Stimulated activated CD8-positive, alpha-beta memory T cell treated with anti-CD3 and anti-CD28 coated beads, Interleukin-15, amount 100 ng/mL, for 4 hours (primary cell): ENCODE measurements around the gene ADGRE1.
A peak's percentile ranks its signal among the peaks of the same experiment; 100 is the strongest.
"Not testable (repeated sequence)": the region's sequence is repeated elsewhere in the genome, so short reads cannot be mapped to it uniquely, and the experiment has no call there.

Experiments
- DNase-seq, 2 donors: peaks; one replicate each; pipeline ENCODE4 v3.0.0-alpha.2; 2020; ENCODE audit warnings: low read depth in 2 of 2

The ADGRE1 gene, protein sequence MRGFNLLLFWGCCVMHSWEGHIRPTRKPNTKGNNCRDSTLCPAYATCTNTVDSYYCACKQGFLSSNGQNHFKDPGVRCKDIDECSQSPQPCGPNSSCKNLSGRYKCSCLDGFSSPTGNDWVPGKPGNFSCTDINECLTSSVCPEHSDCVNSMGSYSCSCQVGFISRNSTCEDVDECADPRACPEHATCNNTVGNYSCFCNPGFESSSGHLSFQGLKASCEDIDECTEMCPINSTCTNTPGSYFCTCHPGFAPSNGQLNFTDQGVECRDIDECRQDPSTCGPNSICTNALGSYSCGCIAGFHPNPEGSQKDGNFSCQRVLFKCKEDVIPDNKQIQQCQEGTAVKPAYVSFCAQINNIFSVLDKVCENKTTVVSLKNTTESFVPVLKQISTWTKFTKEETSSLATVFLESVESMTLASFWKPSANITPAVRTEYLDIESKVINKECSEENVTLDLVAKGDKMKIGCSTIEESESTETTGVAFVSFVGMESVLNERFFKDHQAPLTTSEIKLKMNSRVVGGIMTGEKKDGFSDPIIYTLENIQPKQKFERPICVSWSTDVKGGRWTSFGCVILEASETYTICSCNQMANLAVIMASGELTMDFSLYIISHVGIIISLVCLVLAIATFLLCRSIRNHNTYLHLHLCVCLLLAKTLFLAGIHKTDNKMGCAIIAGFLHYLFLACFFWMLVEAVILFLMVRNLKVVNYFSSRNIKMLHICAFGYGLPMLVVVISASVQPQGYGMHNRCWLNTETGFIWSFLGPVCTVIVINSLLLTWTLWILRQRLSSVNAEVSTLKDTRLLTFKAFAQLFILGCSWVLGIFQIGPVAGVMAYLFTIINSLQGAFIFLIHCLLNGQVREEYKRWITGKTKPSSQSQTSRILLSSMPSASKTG

DNA sequence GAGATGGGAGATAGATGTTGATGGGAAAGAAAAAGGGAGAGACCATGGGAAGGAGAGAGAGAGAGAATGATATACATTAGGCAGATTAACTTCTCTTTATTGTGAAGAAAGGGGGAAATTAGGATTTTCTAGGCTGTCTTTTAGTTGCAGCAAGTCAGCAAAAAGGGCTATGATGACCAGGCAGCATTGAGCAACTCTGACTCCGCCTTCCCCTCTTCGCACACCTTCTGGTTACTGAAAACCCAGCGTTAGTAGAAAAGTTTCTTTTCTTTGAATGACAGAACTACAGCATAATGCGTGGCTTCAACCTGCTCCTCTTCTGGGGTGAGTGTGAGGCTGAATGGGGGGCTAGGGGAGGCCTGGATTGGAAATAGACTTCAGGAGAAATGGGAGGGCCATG is at the start of gene ADGRE1:
Gene ADGRE1, plus strand, starts transcription at position 264 of the 400 bp plus-strand sequence. Its CDS starts 30 bp downstream, at position 294.
- DNase-seq = no peak

DNA sequence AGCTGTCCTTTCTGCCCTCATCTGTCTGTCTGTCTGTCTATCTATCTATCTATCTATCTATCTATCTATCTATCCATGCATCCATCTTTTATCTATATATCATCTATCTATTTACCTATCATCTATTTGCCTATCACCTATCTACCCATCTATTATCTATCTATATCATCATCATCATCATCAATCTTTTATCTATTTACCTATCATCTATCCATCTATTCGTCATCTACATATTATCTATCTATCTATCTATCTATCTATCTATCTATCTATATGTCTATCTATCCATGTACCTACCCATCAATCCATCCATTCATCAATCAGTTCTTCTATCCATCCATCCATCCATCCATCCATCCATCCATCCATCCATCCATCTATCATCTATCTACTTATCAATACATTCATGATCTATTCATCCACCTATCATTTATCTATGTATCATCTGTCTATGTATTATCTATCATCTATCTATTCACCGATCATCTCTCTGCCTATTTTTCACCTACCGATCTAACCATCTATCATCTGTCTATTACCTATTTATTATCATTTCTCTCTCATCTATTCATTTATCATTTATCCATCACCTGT is 49.2 kb upstream of the ADGRE1 start:
- no peak for DNase-seq

DNA sequence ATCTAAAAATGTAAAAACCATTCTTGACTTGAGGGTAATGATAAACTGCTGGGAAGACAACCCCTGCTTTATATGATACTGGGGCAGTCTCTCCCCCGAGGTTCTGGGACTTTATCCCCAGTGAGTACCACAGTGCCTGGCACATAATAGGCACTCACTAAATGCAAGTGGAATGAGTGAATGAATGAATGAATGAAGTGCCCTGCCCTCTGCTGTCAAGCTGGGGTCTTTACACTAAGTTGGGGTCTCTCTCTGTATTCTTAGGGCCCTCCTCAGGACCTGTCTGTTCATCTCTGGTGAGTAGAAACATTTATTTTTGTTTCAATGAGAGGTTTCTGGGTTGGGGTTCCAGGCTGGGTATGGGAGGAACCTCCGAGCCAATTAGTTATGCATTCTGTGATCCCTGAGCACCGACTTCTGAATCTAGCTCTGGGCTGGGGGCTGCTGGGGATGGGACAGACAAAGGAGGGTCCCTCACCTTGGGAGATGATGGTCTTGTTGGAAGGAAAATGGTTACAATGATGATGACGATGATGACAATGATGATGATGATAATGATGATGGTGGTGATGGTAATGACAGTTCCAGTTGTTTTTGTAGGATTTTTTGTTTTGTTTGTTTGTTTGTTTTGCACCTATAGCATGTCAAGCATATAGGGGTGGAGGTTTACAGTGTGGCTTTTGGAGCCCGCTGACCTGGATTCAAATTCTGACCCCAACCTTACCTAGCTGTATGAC is 44.3 kb upstream of the ADGRE1 start:
- DNase-seq = no peak

DNA sequence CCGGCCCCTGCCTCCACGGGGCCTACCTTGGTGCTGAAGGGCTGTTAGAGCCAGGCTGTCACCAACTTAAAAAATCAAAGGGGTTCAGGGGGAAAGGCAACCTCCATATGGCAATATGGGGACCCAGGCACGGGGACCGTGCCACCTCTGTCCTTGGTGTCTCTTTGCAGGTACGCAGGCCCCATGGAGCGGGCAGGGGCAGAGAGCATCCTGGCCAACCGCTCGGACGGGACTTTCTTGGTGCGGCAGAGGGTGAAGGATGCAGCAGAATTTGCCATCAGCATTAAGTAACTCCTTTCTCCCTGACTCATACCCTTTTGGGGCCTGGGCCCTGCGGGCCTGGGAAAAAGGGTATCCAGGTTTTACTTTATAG is 39.6 kb upstream of the ADGRE1 start:
- no peak for DNase-seq

DNA sequence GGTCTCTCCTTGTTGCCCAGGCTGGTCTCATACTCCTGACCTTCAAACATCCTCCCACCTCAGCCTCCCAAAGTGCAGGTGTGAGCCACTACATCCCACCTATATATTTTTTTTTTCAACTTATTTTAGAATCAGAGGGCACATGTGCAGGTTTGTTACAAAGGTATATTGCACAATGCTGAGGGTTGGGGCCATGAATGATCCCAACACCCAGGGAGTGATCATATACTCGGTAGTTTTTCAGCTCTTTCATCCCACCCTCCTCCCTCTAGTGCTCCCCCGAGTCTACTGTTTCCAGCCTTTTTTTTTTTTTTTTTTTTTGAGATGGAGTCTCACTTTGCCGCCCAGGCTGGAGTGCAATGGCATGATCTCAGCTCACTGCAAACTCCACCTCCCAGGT is 38.4 kb upstream of the ADGRE1 start:
- DNase-seq = no peak

DNA sequence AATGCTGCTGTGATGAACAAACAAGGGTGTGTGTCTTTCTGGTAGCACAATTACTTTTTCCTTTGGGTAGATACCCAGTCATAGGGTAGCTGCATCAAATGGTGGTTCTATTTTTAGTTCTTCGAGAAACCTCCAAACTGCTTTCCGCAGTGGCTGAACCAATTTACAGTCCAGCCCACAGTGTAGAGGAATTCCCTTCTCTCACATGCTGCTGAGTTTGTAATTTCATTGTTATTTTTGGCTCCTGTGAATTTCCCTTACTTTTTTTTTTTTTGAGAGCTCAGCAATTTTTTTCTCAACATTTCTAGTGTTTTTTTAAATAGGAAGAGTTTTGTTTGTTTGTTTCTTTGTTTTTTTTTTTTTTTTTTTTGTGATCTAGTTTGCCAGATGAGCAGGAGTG is 37.5 kb upstream of the ADGRE1 start:
- DNase-seq = no peak

DNA sequence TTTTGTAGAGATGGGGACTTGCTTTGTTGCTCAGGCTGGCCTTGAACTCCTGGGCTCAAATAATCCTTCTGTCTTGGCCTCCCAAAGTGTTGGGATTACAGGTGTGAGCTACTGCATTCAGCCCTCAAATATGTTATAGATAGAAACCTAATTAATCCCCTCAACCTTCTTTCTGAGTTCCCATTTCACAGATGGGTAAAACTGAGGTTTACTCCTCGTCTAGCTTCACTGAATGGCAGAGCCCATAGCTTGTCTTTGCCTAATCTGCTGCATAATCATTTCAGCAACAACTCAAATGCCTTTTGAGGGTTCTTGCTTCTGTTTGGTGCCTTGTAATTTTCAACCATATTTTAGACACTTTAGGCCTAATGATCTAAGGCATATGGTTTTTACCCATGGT is 36.0 kb upstream of the ADGRE1 start:
- DNase-seq = no peak

DNA sequence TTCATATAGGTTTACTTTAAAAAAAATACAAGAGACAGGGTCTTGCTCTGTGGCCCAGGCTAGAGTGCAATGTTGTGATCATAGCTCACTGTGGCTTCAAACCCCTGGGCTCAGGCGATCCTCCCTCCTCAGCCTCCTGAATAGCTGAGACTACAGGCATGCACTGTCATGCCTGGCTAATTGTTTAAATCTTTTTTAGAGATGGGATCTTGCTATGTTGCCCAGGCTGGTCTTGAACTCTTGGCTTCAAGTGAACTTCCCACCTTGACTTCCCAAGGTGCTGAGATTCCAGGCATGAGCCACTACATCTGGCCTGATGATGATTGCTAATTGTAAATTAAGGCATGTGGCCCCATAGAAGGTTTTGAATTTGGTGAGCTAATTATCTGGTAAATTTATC is 35.4 kb upstream of the ADGRE1 start:
- DNase-seq = no peak

DNA sequence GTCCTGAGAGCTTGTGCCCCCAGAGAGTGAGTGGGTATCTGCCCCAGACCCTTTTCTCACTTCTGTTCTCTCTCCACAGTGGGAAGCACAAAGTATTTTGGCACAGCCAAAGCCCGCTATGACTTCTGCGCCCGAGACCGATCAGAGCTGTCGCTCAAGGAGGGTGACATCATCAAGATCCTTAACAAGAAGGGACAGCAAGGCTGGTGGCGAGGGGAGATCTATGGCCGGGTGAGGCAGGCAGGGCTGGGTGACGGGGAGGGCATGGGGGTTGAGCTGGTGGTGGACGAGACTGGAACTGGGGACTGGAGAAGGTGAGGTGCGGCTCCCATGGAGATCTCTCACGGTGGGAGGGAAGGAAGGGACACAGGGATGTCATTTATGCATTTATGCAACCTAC is 33.5 kb upstream of the ADGRE1 start:
- no peak for DNase-seq

DNA sequence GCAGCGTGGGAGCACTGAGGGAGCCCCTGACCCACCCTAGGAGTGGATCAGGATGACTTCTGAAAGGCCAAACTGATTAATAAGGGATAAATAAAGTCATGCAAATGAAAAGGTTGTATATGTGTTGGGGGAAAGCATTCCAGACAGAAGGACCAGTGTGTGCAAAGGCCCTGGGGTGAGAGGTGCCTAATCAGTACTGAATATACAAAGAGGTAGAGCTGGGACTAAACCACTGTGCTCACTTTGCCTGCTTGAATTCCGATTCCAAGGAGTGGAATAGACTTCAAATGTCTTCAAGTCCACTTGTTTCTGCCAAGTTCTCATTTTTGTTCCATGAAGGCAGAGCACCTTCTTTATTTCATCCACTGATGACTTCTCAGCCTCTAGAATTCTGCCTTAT is 32.6 kb upstream of the ADGRE1 start:
- DNase-seq = no peak

DNA sequence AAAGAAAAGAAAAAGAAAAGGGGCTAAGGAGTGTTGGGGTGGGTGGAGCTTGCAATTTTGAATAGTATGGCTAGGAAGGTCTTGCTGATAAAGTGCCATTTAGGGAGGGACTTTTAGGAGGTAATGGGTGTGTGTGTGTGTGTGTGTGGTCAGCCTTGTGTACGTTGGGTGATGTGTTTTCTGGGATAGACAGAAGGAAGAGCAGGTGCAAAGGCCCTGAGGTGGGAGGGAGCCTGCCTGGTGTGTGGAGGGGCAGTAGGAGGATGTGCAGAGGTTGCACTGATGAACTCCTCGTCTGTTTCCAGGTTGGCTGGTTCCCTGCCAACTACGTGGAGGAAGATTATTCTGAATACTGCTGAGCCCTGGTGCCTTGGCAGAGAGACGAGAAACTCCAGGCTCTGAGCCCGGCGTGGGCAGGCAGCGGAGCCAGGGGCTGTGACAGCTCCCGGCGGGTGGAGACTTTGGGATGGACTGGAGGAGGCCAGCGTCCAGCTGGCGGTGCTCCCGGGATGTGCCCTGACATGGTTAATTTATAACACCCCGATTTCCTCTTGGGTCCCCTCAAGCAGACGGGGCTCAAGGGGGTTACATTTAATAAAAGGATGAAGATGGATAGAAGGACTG is 30.5 kb upstream of the ADGRE1 start:
- DNase-seq = no peak

DNA sequence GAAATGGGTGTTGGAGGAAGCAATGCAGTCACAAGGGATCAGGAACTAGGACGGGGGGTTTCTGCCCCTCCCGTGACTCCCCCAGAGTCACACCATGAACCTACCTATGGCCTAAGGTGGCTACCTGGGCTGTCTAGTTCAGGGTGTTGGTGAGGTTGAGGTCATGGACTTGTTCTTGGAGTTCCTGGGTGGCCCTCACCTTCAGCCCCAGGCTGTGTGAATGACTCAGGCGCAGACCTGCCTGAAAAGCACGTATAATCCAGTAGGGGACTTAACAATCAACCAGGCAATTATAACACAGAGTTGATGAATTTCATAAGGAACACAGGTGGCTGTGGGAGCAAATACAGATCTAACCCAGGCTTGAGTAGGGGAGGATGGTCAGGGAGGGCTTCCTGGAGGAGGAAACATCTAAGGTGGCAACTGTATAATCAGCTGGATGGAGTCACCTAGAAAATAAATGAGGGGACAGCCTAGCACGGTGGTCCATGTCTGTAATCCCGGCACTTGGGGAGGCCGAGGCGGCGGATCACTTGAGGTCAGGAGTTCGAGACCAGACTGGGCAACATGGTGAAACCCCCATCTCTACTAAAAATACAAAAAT is 25.6 kb upstream of the ADGRE1 start:
- no peak for DNase-seq

DNA sequence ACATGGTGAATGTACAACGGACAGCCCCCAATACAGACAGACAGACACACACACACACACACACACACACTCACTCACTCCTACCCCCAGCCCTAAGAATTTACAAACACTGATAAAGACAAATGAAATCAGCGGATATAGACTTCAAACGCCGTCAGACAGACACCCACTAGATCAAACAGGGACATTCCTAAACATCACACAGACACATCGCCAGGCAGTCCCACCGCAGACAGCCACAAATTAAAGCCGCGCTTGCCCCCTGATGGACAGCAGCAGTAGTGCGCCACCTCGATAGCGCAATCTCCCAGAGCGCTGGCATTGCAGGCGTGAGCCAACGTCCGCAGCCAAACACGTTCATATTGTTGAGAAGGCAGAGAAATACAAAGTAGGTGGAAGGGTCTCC is 24.7 kb upstream of the ADGRE1 start:
- peak; percentile 76 to 80 for DNase-seq

DNA sequence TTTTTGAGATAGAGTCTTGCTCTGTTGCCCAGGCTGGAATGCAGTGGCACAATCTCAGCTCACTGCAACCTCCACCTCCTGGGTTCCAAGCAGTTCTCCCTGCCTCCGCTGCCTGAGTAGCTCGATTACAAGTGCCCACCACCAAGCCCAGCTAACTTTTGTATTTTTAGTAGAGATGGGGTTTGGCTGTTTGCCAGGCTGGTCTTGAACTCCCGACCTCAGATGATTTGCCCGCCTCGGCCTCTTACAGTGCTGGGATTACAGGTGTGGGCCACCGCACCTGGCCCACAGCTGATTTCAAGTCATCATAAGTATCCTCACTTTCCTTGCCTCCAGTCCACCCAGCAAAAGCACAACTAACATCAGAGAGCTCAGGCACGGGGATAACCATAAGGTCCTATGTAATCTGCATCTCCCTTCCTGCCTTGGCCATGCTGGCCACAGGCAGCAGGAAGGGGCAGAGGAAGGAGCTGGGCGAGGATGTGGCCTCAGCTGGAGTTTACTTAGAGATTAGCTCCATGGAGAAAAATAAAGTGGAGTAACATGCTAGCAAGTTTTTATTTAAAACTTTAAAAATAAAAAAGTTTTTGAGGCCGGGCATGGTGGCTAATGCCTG is 22.9 kb upstream of the ADGRE1 start:
- no peak for DNase-seq

DNA sequence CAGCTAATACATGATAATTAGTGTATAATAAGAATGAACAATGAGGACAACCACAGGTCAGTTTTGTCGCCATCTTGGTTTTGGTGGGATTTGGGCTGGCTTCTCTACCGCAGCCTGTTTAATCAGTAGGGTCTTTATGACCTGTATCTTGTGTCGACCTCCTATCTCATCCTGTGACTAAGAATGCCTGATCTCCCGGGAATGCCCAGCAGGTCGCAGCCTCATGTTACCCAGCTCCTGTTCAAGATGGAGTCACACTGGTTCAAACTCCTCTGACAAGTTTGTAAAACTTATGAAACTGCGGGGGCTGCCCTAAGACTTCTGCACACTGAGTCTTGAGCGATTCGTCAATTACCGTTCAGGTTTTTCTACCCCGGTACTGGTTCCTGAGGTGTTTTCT is 21.5 kb upstream of the ADGRE1 start:
- DNase-seq = no peak

DNA sequence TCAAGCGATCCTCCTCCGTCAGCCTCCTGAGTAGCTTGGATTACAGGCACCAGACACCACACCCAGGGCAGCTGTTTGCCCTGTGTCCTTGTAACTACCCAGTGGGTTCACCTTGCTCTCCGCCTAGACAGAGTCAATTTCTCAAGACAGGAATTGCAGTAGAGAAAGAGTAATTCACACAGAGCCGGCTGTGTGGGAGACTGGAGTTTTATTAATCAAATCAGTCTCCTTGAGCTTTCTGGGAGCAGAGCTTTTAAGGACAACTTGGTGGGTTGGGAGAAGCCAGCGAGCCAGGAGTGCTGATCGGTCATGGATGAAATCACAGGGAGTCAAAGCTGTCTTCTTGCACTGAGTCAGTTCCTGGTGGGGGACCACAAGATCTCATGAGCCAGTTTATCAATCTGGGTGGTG is 20.6 kb upstream of the ADGRE1 start:
- no peak for DNase-seq

DNA sequence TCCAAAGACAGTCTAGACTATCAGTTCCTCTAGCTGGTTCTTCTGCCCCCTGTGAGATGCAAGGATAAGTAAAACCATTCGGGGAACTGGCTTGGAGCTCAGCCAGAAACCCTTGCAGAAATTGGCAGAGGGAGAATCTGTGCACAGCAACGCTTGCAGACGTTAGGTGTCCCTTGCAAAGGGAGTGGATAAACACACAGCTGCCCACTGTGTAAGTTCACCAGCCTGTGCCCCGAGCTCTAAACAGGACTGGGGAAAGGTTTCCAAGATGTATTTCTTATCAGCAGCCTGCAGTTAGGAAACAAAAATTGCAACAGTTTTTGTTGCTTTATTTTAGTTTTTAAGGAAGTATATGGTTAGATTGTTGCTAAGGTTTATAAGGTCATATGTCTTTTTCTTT is 19.0 kb upstream of the ADGRE1 start:
- no peak for DNase-seq

DNA sequence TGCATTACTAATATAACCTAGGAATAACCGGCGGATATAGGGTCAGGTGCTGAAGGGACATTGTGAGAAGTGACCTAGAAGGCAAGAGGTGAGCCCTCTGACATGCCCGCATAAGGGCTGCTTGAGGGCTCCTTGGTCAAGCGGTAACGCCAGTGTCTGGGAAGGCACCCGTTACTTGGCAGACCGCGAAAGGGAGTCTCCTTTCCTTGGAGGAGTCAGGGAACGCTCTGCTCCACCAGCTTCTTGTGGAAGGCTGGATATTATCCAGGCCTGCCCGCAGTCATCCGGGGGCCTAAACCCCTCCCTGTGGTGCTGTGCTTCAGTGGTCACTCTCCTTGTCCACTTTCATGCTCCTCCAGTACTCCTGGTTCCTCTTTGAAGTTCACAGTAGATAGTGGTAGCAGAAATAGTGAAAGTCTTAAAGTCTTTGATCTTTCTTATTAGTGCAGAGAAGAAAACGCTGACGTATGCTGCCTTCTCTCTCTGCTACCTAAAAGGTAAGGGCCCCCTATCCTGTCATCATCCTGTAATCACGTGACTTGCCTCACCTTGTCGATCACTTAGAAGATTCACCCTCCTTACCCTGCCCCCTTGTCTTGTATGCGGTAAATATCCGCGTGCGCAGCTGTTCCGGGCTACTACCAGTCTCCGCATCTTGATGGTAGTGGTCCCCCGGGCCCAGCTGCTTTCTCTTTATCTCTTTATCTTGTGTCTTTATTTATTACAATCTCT is 18.1 kb upstream of the ADGRE1 start:
- DNase-seq = not testable (repeated sequence)

DNA sequence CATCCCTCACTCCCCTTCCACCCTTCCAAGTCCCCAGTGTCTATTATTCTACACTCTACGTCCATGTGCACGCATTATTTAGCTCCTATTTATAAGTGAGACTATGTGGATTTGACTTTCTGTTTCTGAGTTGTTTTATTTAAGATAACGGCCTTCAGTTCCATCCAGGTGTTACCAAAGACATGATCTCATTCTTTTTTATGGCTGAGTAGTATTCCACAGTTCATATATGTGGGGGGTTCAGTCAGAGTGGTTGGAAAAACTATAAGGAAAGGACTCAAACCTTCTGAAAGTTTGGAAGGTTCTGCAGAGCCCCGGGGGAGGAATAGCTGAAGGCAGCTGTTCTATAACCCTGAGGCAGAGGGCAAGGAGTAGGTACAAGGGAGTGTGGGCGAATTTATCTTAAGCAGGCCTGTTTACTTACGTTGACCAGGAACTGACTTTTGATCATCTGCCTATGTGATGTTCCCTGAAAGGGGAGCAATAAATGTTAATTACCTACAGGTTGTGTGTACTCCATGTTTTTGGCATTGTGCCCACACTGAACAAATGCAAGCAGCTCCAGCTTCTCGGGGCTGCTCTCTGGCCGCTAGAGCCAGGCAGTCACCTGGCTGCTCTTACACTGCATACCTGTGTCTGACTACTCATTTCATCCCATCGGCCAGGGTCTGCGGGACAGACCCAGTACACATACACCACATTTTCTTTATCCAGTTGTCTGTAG is 13.5 kb upstream of the ADGRE1 start:
- DNase-seq = no peak
